K562 (cell line): ENCODE results near the gene OSGEP. TPM values are rescaled to one million over a fixed set of nuclear protein-coding genes. Genes with fewer than 3 reads are reported as not detected.

ENCODE experiments used
- ATAC-seq: fragments of 200-7000 bp; cut with Tn5 transposase; 3 replicates; pipeline ENCODE4 v1.9.1; 2020; ENCODE audit warnings: moderate library complexity
- BruUV-seq: library from RNA; stranded (reverse); fragments of 400-500 nt; replicated peaks from 2 replicates; lab custom pipeline; 2021; lab: Mats Ljungman, UMichigan
- CTCF ChIA-PET: fragments of 300-600 bp; formaldehyde crosslinking; extraction: SDS; loops from one replicate; lab custom pipeline; 2021; ENCODE audit warnings: low intra/inter-chr PET ratio; lab: Yijun Ruan, JAX
- POLR2A ChIA-PET: fragments of 300-600, 350-650 bp; sonication (Branson Sonifier 250); formaldehyde crosslinking; extraction: SDS; loops from one replicate; lab custom pipeline; 2021; ENCODE audit warnings: antibody characterized with exemption, inconsistent platforms; lab: Yijun Ruan, JAX
- DNase-seq, 4 experiments: peaks; one replicate each; pipeline versions ENCODE4 v3.0.0 to v3.0.0-alpha.2; 2011 to 2018; ENCODE audit warnings: low spot score in 3 of 4, mixed read lengths in 3 of 4; ENCODE audit errors: extremely low read depth in 1 of 4
- FAIRE-seq: peaks from 2 replicates; lab custom pipeline; 2011; peaks lifted over from hg19 to GRCh38; lab: Jason Lieb, UNC
- H2AFZ ChIP-seq: 2 replicates; pipeline ENCODE4 v1.6.0; 2011; ENCODE audit warnings: low read depth, low read length, control low read depth, inconsistent platforms
- H3K27ac ChIP-seq: fragments of 200-600 bp; 3 replicates; pipeline ENCODE4 v1.8.0; 2011; ENCODE audit warnings: low read depth, mild to moderate bottlenecking, control low read depth, inconsistent platforms, low read length, moderate library complexity, mixed read lengths; ENCODE audit errors: extremely low read depth
- H3K27me3 ChIP-seq, 2 experiments: fragments of 300-600 bp in 1 of 2; 2 replicates in 1 of 2; 3 replicates in 1 of 2; pipeline versions ENCODE4 v1.6.0 to v1.8.0; 2011; ENCODE audit warnings: inconsistent platforms in 2 of 2, low read length in 2 of 2, mild to moderate bottlenecking in 1 of 2, mixed read lengths in 1 of 2, moderate library complexity in 1 of 2; ENCODE audit not compliant: control insufficient read depth in 2 of 2, insufficient read depth in 2 of 2
- H3K36me3 ChIP-seq: fragments of 300-600 bp; 3 replicates; pipeline ENCODE4 v1.8.0; 2011; ENCODE audit warnings: mild to moderate bottlenecking, low read length, inconsistent platforms; ENCODE audit not compliant: control insufficient read depth, insufficient read depth
- H3K4me1 ChIP-seq, 2 experiments: fragments of 200-600 bp in 1 of 2; replicated peaks in 1 of 2; 2 replicates in 1 of 2; 3 replicates in 1 of 2; pipeline versions ENCODE4 v1.5.1 to v1.8.0; 2011; ENCODE audit warnings: inconsistent platforms in 2 of 2, low read length in 2 of 2, mild to moderate bottlenecking in 1 of 2, mixed read lengths in 1 of 2, moderate library complexity in 1 of 2; ENCODE audit not compliant: control insufficient read depth in 2 of 2, insufficient read depth in 2 of 2
- H3K4me2 ChIP-seq: 2 replicates; pipeline ENCODE4 v1.6.1; 2011; ENCODE audit warnings: low read length, control low read depth, inconsistent platforms, mixed read lengths; ENCODE audit not compliant: insufficient read depth
- H3K4me3 ChIP-seq: fragments of 200-600 bp; sonication (generic), shearing (Covaris generic); 2 replicates; pipeline ENCODE4 v1.5.1; 2016; ENCODE audit warnings: control low read depth, inconsistent platforms
- H3K79me2 ChIP-seq: fragments of 200-600 bp; 3 replicates; pipeline ENCODE4 v1.8.0; 2011; ENCODE audit warnings: low read length, inconsistent platforms; ENCODE audit not compliant: control insufficient read depth, insufficient read depth
- H3K9ac ChIP-seq, 2 experiments: 2 replicates each; pipeline versions ENCODE4 v1.6.0 to v1.6.1; 2011; ENCODE audit warnings: low read depth in 2 of 2, low read length in 2 of 2, control low read depth in 1 of 2, inconsistent platforms in 1 of 2, mild to moderate bottlenecking in 1 of 2, mixed read lengths in 1 of 2; ENCODE audit not compliant: insufficient read depth in 1 of 2
- H3K9me1 ChIP-seq: one replicate; pipeline ENCODE4 v1.6.0; 2011; ENCODE audit warnings: inconsistent platforms, mild to moderate bottlenecking, low read length, moderate library complexity; ENCODE audit not compliant: control insufficient read depth, insufficient read depth
- H3K9me3 ChIP-seq: replicated peaks from 2 replicates; pipeline ENCODE4 v1.5.1; 2011; ENCODE audit warnings: low read depth, low read length, inconsistent platforms; ENCODE audit not compliant: control insufficient read depth, insufficient read depth
- H4K20me1 ChIP-seq: replicated peaks from 2 replicates; pipeline ENCODE4 v1.6.1; 2011; ENCODE audit warnings: low read length, inconsistent platforms, mixed read lengths; ENCODE audit not compliant: control insufficient read depth, insufficient read depth
- CBFA2T2 ChIP-seq: fragments of 450-650 bp; conservative IDR thresholded peaks from 2 replicates; pipeline ENCODE4 v1.6.1; 2017; ENCODE audit warnings: mild to moderate bottlenecking
- HMGN3 ChIP-seq: IDR thresholded peaks from 2 replicates; pipeline ENCODE4 v1.6.1; 2011; ENCODE audit warnings: borderline replicate concordance, low read depth, mild to moderate bottlenecking, mixed read lengths, low read length; ENCODE audit not compliant: insufficient read length; ENCODE audit errors: extremely low read depth
- MYNN ChIP-seq, 2 experiments: sonication (generic); formaldehyde crosslinking in 1 of 2; IDR thresholded peaks; 2 replicates each; pipeline versions ENCODE4 v1.5.0 to v1.6.1; 2016 to 2020; ENCODE audit warnings: antibody characterized with exemption in 1 of 2, missing genetic modification reagents in 1 of 2
- NFIC ChIP-seq: fragments of 450-650 bp; IDR thresholded peaks from 2 replicates; pipeline ENCODE4 v1.6.1; 2017; ENCODE audit warnings: mild to moderate bottlenecking, inconsistent platforms
- NFIX ChIP-seq: fragments of 250-450 bp; sonication (Bioruptor Pico); IDR thresholded peaks from 2 replicates; pipeline ENCODE4 v1.4.0; 2020; ENCODE audit warnings: low read depth, mild to moderate bottlenecking, moderate library complexity
- NR2C2 ChIP-seq, 2 experiments: fragments of 200-800 bp in 1 of 2; sonication (Bioruptor generic) in 1 of 2; sonication (generic) in 1 of 2; formaldehyde crosslinking in 1 of 2; IDR thresholded peaks; 2 replicates each; pipeline versions ENCODE4 v1.6.1 to v1.8.0; 2016 to 2022; ENCODE audit warnings: mild to moderate bottlenecking in 1 of 2, missing compliant biosample characterization in 1 of 2, missing genetic modification characterization in 1 of 2, missing genetic modification reagents in 1 of 2
- ZNF224 ChIP-seq: sonication (generic); formaldehyde crosslinking; IDR thresholded peaks from 2 replicates; pipeline ENCODE4 v1.8.0; 2022; ENCODE audit warnings: mild to moderate bottlenecking, missing genetic modification reagents
- ZNF324 ChIP-seq: fragments of 250-450 bp; sonication (Bioruptor Pico); IDR thresholded peaks from 2 replicates; pipeline ENCODE4 v1.4.0; 2020; ENCODE audit warnings: mild to moderate bottlenecking
- ZNF830 ChIP-seq: fragments of 250-450 bp; sonication (Bioruptor Pico); IDR thresholded peaks from 2 replicates; pipeline ENCODE4 v1.5.0; 2021; ENCODE audit warnings: mild to moderate bottlenecking
- WGBS: fragments of 100-300 bp; shearing (Covaris generic); methylation state at CpG from one replicate; pipeline ENCODE4 v1.1.6; 2016; ENCODE audit warnings: low coverage, mixed read lengths; ENCODE audit not compliant: insufficient coverage; ENCODE audit errors: missing lambda C conversion rate; 5-methylcytosine and 5-hydroxymethylcytosine counted together
- in situ Hi-C: fragments of 300-500 bp; cut with MboI; formaldehyde crosslinking; loops from 4 replicates; pipeline ENCODE4 v1.15.0; 2018; ENCODE audit warnings: inconsistent platforms, mixed read lengths
- intact Hi-C: fragments of 100-400 bp; cut with micrococcal nuclease; formaldehyde crosslinking; loops from 2 replicates; pipeline ENCODE4 v1.14.2; 2022
- polyA plus RNA-seq, 8 experiments: library from polyadenylated mRNA; depleted of rRNA in 4 of 8; stranded (reverse) in 5 of 8; unstranded in 3 of 8; fragments of >200 nt; fragmentation: Nextera tagmentation in 2 of 8; fragmentation: Illumina TruSeq in 1 of 8; extraction: Ambion mirVana in 2 of 8; extraction: Trizol in 1 of 8; gene quantifications; 2 replicates each; pipeline versions ENCODE4 v1.2.1 to v1.2.3, GENCODE V29; 2011 to 2014; ENCODE audit warnings: inconsistent platforms in 1 of 8, missing spikeins in 1 of 8
- total RNA-seq, 7 experiments: library from RNA; depleted of rRNA in 6 of 7; stranded (reverse); fragments of >200 nt in 6 of 7; fragmentation: Illumina TruSeq in 2 of 7; extraction: Trizol in 2 of 7; gene quantifications; 2 replicates each; pipeline versions ENCODE4 v1.2.1 to v1.2.3, GENCODE V29; 2011 to 2021; ENCODE audit warnings: low replicate concordance in 1 of 7

OSGEP gene
- total and polyA plus RNA-seq, 9 of the 15 experiments (the other 6 are each of a cell fraction or from before 2014, with no cell fraction given) = 32.1 to 59.2 (median 44.1) TPM

GRCh38 chr14:20429801-20430669 is 24.6 kb downstream of the OSGEP start (continued):
- TF ChIP-seq NFIX (CRISPR knock-in tag) (peak; percentile 79), NR2C2 (CRISPR knock-in tag; IDR thresholded peaks at IDR 0.05) (no peak), NR2C2 (tag; IDR thresholded peaks at IDR 0.05) (0 out of 2 replicates have a peak, but pooled peaks have one; percentile 24), NFIC (peak; percentile 97)

GRCh38 chr14:20428802-20429201 is 25.8 kb downstream of the OSGEP start:
- Histone ChIP-seq H3K4me1 (peaks cover 22 to 26% of the 10 kb centered on the region in 2 experiments; a peak in 4 of 5 replicates), H3K4me2 (peak overlapping the region; percentile 82), H3K79me2 (no peaks in the 10 kb centered on the region; the same call in 2 of the 3 replicates), H3K9me1 (no peaks in the 10 kb centered on the region), H3K4me3 (peak overlapping the region; percentile 33; the same call in 1 of the 2 replicates), H2AFZ (no peak overlapping the region; the same call in 1 of the 2 replicates), H3K9me3 (no peaks in the 10 kb centered on the region), H4K20me1 (no peaks in the 10 kb centered on the region), H3K27me3 (no peaks in the 10 kb centered on the region), H3K9ac (peak overlapping the region in 1 of 2 experiments; percentile 64; a peak in 3 of 4 replicates), H3K27ac (no peak overlapping the region), H3K36me3 (no peaks in the 10 kb centered on the region)
- no TSS peak for BruUV-seq
- WGBS = 79% methylated on average over 2 of the region's 5 CpGs
- in situ Hi-C loops = no loop called here
- POLR2A ChIA-PET = no interaction called here
- TF ChIP-seq ZNF324 (CRISPR knock-in tag) (no peak), CBFA2T2 (no peak), ZNF830 (CRISPR knock-in tag) (no peak), MYNN (IDR thresholded peaks at IDR 0.05) (no peak), MYNN (CRISPR knock-in tag; IDR thresholded peaks at IDR 0.05) (no peak), ZNF224 (no peak), HMGN3 (no peak)
- DNase-seq (no peak), FAIRE-seq (no peak), ATAC-seq (no peak)
- intact Hi-C loops = no loop called here
- CTCF ChIA-PET = no interaction called here
